GM18502 (cell line): ENCODE data around the gene IL17REL.

ENCODE experiments used
- ATAC-seq: cut with Tn5 transposase; IDR thresholded peaks from one replicate; pipeline ENCODE4 v1.9.1; 2021; ENCODE audit warnings: mild to moderate bottlenecking; ENCODE audit not compliant: unreplicated experiment, poor library complexity

The IL17REL gene

GRCh38 chr22:49960159-49961004, 52.2 kb downstream of the IL17REL start, which contains the start of gene PIM3:
Gene PIM3, plus strand, starts transcription at chr22:49960772. Its CDS starts 176 bp downstream, at chr22:49960948.
- ATAC-seq, result peak; percentile 54

GRCh38 chr22:49959782-49960158, 52.8 kb downstream of the IL17REL start:
- ATAC-seq, result peak; percentile 14

GRCh38 chr22:49958931-49959781, 53.4 kb downstream of the IL17REL start:
- no peak for ATAC-seq

- no peak for ATAC-seq
Measured at GRCh38 chr22:49958366-49958921, 54.1 kb downstream of the IL17REL start.

GRCh38 chr22:49957826-49958365, 54.7 kb downstream of the IL17REL start:
- no peak for ATAC-seq

- no peak for ATAC-seq
Measured at GRCh38 chr22:49956914-49957825, 55.4 kb downstream of the IL17REL start.

- ATAC-seq, result no peak
Measured at GRCh38 chr22:49956418-49956770, 56.2 kb downstream of the IL17REL start.

DNA sequence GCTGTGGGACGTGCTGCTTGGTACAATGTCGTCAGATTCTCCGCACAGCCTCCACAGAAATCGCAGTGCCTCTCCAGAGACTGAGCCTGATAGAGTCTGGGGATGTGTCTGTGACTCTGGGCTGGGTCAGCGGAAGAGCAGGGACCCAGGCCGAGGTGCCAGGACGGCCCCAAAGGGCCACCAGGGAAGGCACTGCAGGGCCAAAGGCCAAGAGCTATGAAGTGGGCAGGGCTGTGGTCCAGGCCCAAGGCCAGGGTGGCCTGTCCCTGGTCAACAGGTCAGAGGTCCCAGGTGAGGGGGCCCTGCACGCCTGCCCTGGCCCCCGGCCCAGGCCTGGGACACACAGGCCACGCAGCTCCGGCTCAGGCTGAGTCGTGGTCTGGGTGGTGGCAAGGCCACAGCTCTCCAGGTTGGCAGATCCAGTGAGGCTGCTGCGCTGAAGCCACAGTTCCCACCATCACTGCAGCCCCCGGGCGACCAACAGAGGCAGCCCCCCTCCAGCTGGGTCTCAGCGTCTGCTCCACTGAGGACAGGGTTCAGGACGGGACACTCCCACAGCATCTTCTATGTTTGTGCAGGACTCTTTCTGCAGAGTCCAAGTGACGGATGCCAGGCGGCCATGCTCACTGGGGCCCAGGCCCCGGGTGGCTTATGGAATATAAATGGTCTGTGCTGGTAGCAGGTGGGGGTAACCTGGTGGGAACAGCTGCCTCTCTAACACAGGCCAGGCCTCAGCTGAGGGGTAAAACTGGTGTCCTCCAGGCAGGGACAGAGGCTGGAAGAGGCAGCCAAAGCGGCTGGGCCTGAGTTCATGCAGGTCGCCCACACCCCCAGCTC, 56.8 kb downstream of the IL17REL start:
- ATAC-seq, result no peak

DNA sequence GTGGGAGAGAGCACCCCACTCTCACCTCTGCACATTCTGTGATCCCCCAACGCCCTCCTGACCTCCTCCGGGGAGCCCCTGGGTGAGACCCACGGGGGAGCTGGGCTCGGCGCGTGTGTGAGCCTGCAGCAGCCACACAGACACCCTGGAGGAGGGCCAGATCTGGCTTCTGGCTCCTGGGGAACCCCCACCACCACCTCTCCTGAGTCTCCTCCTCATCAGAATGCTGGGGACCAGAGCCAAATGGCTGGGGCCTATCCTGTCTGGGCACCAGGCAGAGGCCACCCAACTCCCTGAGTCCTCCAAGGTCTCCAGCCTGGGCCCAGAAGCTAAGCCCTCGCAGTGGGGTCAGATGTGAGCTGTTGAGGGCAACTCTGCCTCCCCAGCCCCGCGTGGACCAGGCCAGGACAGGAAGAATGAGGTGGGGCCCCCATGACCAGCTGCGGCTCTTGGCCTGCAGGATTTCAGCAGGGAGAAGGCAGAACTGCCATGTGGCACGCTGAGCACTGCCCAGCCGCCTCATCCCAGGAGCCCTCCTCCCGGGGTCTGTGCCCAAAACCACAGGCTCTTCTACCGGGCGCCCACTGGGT, 57.5 kb downstream of the IL17REL start:
- no peak for ATAC-seq

DNA sequence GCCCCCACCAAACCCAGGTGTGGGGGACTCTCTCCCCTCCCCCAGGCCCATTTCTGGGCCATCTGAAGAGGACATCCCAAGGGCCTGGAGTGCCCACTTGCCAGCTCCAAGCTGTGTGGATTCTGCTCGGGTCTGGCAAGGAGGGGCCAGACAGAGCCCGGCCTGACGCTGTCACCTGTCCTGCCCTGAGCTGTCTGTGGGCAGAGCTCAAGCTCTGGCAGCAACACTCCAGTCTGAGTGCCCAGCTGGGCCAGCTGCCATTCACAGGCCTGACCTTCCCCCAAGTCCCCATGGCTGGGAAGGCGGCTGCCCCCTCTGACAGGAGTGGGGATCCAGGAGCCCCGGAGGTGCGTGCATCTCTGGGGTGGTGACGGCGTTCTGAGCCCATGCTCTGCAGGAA, 58.2 kb downstream of the IL17REL start:
- no peak for ATAC-seq

DNA sequence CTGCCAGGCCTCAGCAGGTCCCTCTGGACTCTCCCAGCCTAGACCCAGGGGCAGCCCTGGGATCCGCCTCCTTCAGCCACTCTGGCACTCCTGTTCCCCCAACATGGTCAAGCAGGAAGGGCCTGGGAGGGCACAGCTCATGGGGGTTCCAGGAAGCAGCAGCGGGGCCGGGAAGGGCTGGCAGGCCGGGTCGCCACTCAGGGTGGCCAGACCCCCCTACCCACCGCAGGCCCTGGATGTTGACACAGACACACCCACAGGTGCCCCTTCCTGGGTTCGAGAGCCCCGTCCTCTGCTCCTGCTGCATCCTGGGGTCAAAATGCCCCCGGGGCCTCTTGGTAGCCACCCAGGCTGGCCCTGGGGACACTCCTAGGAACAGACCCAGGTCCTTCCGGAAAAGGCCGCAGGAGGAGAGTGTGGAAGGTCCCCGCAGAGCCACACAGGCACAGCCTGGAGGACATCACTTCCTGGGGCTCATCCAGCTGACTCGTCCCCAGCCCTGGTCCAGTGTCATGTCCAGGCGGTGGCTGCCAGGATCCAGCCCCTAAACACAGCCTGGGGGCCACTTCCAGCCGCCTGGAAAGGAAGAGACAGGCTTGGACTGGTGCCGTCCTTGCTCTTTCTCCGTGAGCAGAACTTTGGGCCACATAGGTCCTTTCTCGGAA, 58.8 kb downstream of the IL17REL start:
- ATAC-seq, result no peak

- ATAC-seq, result no peak
Measured at GRCh38 chr22:49953027-49953679, 59.4 kb downstream of the IL17REL start.

- ATAC-seq, result no peak
Measured at GRCh38 chr22:49951986-49952896, 60.3 kb downstream of the IL17REL start.

DNA sequence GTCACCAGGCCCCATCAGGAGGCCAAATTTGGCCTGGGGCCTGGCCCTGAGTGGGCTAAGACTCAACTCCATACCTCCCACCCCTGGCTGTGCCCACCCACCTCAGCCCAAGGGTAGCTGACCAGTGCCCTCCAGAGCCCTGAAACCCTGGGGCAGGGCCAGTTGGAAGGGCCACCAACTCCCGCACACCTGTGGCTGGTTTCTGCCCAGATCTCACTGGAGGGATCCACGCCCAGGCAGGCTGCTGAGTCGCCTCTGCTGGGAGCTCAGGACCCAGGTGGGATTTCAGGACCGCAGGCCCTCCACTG, 60.9 kb downstream of the IL17REL start:
- ATAC-seq, result no peak

DNA sequence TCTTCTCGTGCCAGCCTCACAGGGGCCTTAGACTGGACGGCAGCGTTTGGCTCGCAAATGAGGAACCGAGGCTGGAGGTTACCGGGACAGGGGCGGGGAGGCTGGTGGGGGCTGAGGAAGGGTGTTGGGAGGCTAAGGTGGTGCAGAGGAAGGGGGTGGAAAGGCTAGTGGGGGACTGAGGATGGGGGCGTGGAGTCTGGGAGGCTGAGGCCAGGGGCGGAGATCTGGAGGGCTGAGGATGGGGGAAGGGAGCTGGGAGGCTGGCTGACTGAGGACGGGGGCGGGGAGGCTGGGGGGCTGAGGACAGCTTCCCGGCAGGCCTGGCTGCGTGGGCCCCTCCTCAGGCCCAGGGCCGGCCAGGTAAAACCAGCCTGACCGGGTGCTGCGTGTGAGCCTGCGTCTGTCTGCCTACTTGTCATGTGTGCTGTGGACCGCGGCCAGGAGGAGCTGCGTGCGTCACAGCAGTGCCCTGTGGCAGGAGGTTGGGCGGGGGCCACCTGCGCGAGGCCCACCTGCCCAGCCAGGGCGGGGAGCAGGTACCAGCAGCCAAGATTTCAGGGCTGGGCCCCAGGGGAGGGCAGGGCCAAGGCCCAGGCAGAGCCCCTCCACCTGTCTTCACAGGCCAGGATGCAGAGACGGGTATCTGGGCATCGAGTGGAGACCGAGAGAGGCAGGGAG, 61.4 kb downstream of the IL17REL start:
- no peak for ATAC-seq

DNA sequence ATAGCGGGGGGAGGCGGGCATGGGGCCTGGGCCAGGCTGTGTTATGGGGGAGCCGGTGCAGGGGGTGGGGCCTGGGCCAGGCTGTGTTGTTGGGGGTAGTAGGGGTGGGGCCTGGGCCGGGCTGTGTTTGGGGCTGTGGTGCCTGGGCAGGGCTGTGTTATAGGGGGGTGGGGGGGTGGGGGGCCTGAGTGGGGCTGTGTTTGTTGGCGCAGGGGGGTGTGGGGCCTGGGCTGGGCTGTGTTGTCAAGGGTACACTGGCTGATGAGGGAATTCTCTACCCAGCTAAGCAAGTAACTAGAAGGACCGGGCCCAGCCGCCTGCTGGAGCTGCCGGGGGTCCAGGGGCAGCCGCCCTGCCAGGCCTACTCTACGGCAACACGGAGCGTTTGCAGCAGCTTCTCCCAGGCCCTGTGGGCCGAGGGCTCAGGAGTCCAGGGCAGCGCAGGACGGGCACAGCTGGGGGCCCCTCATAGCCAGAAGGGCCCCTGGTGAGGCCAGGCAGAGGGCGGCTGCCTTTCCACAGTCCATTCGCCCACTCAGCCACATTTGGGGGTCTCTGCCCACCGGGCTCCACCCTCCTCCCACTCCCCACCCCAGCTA, 62.1 kb downstream of the IL17REL start:
- no peak for ATAC-seq
